ENCODE results near the gene GRAMD1B.

DNA sequence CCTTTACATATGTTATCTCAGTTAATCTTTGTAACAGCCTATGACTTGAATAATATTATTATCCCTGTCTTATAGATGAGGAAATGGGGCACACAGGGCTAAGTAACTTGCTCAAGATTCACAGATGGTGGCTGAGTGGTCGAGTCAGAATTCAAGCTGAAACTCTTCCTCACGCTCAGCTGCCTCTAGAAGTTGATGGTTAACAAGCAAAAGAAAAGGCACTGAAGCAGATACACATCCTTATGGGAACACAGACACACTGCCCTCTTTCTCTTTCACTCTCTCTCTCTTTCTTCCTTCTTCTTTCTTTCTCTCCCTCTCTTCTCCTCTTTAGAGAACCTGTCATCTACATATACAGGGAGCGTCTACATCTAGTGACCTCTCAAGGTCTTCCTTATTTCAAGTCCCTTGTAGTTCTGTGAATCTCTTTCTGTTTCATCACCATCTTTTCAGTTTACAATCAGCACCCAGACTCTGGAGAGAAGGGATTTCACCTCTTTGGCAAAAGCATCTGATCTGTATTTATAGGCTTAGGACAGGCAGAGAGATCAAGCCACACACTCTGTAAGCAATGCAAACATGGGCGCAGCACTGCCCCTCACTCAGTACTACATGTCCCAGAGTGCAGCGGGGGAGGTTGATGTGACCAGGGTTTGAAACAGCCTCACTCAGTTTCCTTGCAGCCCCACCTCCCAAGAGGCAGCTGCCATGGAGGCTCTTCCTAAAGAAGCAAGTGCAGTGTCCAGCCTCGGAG is 75.7 kb downstream of the GRAMD1B start:
- no peak for TF ChIP-seq JUND (IDR thresholded peaks at IDR 0.05)
- TF ChIP-seq, protein P1, sequence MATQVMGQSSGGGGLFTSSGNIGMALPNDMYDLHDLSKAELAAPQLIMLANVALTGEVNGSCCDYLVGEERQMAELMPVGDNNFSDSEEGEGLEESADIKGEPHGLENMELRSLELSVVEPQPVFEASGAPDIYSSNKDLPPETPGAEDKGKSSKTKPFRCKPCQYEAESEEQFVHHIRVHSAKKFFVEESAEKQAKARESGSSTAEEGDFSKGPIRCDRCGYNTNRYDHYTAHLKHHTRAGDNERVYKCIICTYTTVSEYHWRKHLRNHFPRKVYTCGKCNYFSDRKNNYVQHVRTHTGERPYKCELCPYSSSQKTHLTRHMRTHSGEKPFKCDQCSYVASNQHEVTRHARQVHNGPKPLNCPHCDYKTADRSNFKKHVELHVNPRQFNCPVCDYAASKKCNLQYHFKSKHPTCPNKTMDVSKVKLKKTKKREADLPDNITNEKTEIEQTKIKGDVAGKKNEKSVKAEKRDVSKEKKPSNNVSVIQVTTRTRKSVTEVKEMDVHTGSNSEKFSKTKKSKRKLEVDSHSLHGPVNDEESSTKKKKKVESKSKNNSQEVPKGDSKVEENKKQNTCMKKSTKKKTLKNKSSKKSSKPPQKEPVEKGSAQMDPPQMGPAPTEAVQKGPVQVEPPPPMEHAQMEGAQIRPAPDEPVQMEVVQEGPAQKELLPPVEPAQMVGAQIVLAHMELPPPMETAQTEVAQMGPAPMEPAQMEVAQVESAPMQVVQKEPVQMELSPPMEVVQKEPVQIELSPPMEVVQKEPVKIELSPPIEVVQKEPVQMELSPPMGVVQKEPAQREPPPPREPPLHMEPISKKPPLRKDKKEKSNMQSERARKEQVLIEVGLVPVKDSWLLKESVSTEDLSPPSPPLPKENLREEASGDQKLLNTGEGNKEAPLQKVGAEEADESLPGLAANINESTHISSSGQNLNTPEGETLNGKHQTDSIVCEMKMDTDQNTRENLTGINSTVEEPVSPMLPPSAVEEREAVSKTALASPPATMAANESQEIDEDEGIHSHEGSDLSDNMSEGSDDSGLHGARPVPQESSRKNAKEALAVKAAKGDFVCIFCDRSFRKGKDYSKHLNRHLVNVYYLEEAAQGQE (IDR thresholded peaks at IDR 0.05) = no peak
- TF ChIP-seq, protein P2, sequence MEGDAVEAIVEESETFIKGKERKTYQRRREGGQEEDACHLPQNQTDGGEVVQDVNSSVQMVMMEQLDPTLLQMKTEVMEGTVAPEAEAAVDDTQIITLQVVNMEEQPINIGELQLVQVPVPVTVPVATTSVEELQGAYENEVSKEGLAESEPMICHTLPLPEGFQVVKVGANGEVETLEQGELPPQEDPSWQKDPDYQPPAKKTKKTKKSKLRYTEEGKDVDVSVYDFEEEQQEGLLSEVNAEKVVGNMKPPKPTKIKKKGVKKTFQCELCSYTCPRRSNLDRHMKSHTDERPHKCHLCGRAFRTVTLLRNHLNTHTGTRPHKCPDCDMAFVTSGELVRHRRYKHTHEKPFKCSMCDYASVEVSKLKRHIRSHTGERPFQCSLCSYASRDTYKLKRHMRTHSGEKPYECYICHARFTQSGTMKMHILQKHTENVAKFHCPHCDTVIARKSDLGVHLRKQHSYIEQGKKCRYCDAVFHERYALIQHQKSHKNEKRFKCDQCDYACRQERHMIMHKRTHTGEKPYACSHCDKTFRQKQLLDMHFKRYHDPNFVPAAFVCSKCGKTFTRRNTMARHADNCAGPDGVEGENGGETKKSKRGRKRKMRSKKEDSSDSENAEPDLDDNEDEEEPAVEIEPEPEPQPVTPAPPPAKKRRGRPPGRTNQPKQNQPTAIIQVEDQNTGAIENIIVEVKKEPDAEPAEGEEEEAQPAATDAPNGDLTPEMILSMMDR (IDR thresholded peaks at IDR 0.05; ENCODE audit: low read depth, low read length, missing input control) = no peak
- TF ChIP-seq RAD21 (IDR thresholded peaks at IDR 0.05) = no peak
- no peak for TF ChIP-seq EGR1 (IDR thresholded peaks at IDR 0.05; ENCODE audit: low read depth in 2 of 2)
- TF ChIP-seq SP1 (IDR thresholded peaks at IDR 0.05) = no peak
- TF ChIP-seq RXRA (IDR thresholded peaks at IDR 0.05) = no peak
- TF ChIP-seq, protein P3, sequence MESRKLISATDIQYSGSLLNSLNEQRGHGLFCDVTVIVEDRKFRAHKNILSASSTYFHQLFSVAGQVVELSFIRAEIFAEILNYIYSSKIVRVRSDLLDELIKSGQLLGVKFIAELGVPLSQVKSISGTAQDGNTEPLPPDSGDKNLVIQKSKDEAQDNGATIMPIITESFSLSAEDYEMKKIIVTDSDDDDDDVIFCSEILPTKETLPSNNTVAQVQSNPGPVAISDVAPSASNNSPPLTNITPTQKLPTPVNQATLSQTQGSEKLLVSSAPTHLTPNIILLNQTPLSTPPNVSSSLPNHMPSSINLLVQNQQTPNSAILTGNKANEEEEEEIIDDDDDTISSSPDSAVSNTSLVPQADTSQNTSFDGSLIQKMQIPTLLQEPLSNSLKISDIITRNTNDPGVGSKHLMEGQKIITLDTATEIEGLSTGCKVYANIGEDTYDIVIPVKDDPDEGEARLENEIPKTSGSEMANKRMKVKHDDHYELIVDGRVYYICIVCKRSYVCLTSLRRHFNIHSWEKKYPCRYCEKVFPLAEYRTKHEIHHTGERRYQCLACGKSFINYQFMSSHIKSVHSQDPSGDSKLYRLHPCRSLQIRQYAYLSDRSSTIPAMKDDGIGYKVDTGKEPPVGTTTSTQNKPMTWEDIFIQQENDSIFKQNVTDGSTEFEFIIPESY (IDR thresholded peaks at IDR 0.05) = no peak

Measured in liver (tissue), 3 donors.